A673 (cell line): ENCODE data around the gene PLCB4.

Source experiments
- EZH2 ChIP-seq: fragments of 200-600 bp; sonication (generic); IDR thresholded peaks from 2 replicates; pipeline ENCODE4 v1.6.1; 2017; ENCODE audit warnings: borderline replicate concordance, low read depth, mild to moderate bottlenecking, mixed read lengths, antibody characterized with exemption, low read length; ENCODE audit not compliant: poor library complexity, severe bottlenecking
- TF ChIP-seq, protein P1 (sequence below): fragments of 300-800, 200-600 bp; sonication (generic); conservative IDR thresholded peaks from 2 replicates; pipeline ENCODE4 v1.5.1; 2017; ENCODE audit warnings: low read depth, mild to moderate bottlenecking, antibody characterized with exemption, low read length, moderate library complexity, mixed read lengths

DNA sequence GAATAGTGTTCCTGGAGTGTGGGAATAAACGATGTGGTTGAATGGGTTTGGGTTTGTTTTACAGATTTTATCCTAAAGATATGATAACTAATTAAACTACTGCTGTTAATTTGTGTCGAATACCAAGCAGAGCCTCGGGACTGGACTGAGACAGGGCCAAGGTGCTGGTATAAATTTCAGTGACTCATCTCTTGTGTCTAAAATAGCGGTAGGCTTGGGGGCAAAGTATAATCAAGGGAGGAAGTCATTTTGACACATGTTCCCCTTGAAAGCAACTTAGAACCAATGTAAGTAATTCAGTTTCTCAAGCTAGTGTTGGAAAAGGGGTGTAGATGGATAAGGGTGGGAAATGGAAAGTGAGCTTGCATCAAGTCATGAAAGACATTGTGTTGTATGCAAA is 108.4 kb downstream of the PLCB4 start:
- TF ChIP-seq, protein P1, sequence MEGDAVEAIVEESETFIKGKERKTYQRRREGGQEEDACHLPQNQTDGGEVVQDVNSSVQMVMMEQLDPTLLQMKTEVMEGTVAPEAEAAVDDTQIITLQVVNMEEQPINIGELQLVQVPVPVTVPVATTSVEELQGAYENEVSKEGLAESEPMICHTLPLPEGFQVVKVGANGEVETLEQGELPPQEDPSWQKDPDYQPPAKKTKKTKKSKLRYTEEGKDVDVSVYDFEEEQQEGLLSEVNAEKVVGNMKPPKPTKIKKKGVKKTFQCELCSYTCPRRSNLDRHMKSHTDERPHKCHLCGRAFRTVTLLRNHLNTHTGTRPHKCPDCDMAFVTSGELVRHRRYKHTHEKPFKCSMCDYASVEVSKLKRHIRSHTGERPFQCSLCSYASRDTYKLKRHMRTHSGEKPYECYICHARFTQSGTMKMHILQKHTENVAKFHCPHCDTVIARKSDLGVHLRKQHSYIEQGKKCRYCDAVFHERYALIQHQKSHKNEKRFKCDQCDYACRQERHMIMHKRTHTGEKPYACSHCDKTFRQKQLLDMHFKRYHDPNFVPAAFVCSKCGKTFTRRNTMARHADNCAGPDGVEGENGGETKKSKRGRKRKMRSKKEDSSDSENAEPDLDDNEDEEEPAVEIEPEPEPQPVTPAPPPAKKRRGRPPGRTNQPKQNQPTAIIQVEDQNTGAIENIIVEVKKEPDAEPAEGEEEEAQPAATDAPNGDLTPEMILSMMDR: no peak
- no peak for TF ChIP-seq EZH2
